ENCODE measurements around the gene TES.

The TES gene

GRCh38 chr7:116249969-116250553, 39.7 kb downstream of the TES start:
- H3K36me3 ChIP-seq (replicated peaks): no peaks in the 10 kb centered on the region
- H3K4me3 ChIP-seq: no peak overlapping the region
- in situ Hi-C loops (cut with MboI; ENCODE audit: low sequenced_read_pairs): no loop called here
- no peaks in the 10 kb centered on the region; the same call in 1 of the 2 replicates for H3K9me3 ChIP-seq
- H3K4me1 ChIP-seq: no peaks in the 10 kb centered on the region; the same call in 1 of the 2 replicates
- H3K27me3 ChIP-seq (ENCODE audit: low read depth): no peaks in the 10 kb centered on the region
- peak in 1 of 2 experiments; percentile 42 for DNase-seq (ENCODE audit: low spot score in 2 of 2)

- Histone ChIP-seq H3K9me3 (no peaks in the 10 kb centered on the region), H3K36me3 (replicated peaks) (no peaks in the 10 kb centered on the region), H3K27me3 (ENCODE audit: low read depth) (no peaks in the 10 kb centered on the region), H3K4me3 (no peak overlapping the region), H3K4me1 (no peaks in the 10 kb centered on the region; the same call in 1 of the 2 replicates)
- in situ Hi-C loops (cut with MboI; ENCODE audit: low sequenced_read_pairs): no loop called here
- no peak for DNase-seq (ENCODE audit: low spot score in 2 of 2)
Measured at GRCh38 chr7:116251675-116252074, 41.3 kb downstream of the TES start.

- DNase-seq (ENCODE audit: low spot score in 2 of 2): no peak
- H3K27me3 ChIP-seq (ENCODE audit: low read depth): no peaks in the 10 kb centered on the region
- no peaks in the 10 kb centered on the region; the same call in 1 of the 2 replicates for H3K4me1 ChIP-seq
- in situ Hi-C loops (cut with MboI; ENCODE audit: low sequenced_read_pairs): no loop called here
- H3K36me3 ChIP-seq (replicated peaks): no peaks in the 10 kb centered on the region
- no peaks in the 10 kb centered on the region for H3K9me3 ChIP-seq
- no peak overlapping the region for H3K4me3 ChIP-seq
Measured at GRCh38 chr7:116252249-116252648, 41.9 kb downstream of the TES start.

- DNase-seq (ENCODE audit: low spot score in 2 of 2): no peak
- Histone ChIP-seq H3K4me3 (no peak overlapping the region), H3K4me1 (no peaks in the 10 kb centered on the region; the same call in 1 of the 2 replicates), H3K9me3 (no peaks in the 10 kb centered on the region), H3K27me3 (ENCODE audit: low read depth) (no peaks in the 10 kb centered on the region), H3K36me3 (replicated peaks) (no peaks in the 10 kb centered on the region)
- in situ Hi-C loops (cut with MboI; ENCODE audit: low sequenced_read_pairs): no loop called here
Measured at GRCh38 chr7:116257156-116257555, 46.8 kb downstream of the TES start.

- H3K4me3 ChIP-seq: no peak overlapping the region
- H3K9me3 ChIP-seq: no peaks in the 10 kb centered on the region
- in situ Hi-C loops (cut with MboI; ENCODE audit: low sequenced_read_pairs): no loop called here
- DNase-seq (ENCODE audit: low spot score in 2 of 2): peak; percentile 52 to 53
- H3K36me3 ChIP-seq (replicated peaks): no peaks in the 10 kb centered on the region
- no peaks in the 10 kb centered on the region for H3K27me3 ChIP-seq (ENCODE audit: low read depth)
- no peaks in the 10 kb centered on the region for H3K4me1 ChIP-seq
Measured at GRCh38 chr7:116258734-116259133, 48.4 kb downstream of the TES start.

GRCh38 chr7:116259156-116259870, 49.0 kb downstream of the TES start:
- Histone ChIP-seq H3K27me3 (ENCODE audit: low read depth) (no peaks in the 10 kb centered on the region), H3K4me3 (no peak overlapping the region), H3K4me1 (no peaks in the 10 kb centered on the region), H3K36me3 (replicated peaks) (no peaks in the 10 kb centered on the region), H3K9me3 (no peaks in the 10 kb centered on the region)
- in situ Hi-C loops (cut with MboI; ENCODE audit: low sequenced_read_pairs): no loop called here
- no peak for DNase-seq (ENCODE audit: low spot score in 2 of 2)

GRCh38 chr7:116259871-116260440, 49.6 kb downstream of the TES start:
- H3K4me3 ChIP-seq: no peak overlapping the region
- in situ Hi-C loops (cut with MboI; ENCODE audit: low sequenced_read_pairs): loop anchor here (5.0 to 10.0 kb wide), 2 partner anchors 322 to 555 kb away; no protein-coding TSS in a partner anchor
- DNase-seq (ENCODE audit: low spot score in 2 of 2): no peak
- no peaks in the 10 kb centered on the region for H3K4me1 ChIP-seq
- H3K27me3 ChIP-seq (ENCODE audit: low read depth): no peaks in the 10 kb centered on the region
- no peaks in the 10 kb centered on the region for H3K36me3 ChIP-seq (replicated peaks)
- H3K9me3 ChIP-seq: no peaks in the 10 kb centered on the region

GRCh38 chr7:116261904-116262303, 51.6 kb downstream of the TES start:
- DNase-seq (ENCODE audit: low spot score in 2 of 2): no peak
- H3K9me3 ChIP-seq: no peaks in the 10 kb centered on the region
- no peaks in the 10 kb centered on the region for H3K36me3 ChIP-seq (replicated peaks)
- in situ Hi-C loops (cut with MboI; ENCODE audit: low sequenced_read_pairs): loop anchor here (5.0 to 10.0 kb wide), 2 partner anchors 320 to 553 kb away; no protein-coding TSS in a partner anchor
- H3K4me1 ChIP-seq: no peaks in the 10 kb centered on the region
- H3K4me3 ChIP-seq: no peak overlapping the region
- H3K27me3 ChIP-seq (ENCODE audit: low read depth): no peaks in the 10 kb centered on the region; the same call in 1 of the 2 replicates

GRCh38 chr7:116265881-116266280, 55.5 kb downstream of the TES start:
- H3K4me3 ChIP-seq: no peak overlapping the region
- in situ Hi-C loops (cut with MboI; ENCODE audit: low sequenced_read_pairs): loop anchor here (10.0 kb wide), 1 partner anchor 549 kb away; no protein-coding TSS in a partner anchor
- DNase-seq (ENCODE audit: low spot score in 2 of 2): no peak
- H3K4me1 ChIP-seq: no peaks in the 10 kb centered on the region
- H3K27me3 ChIP-seq (ENCODE audit: low read depth): no peaks in the 10 kb centered on the region; the same call in 1 of the 2 replicates
- no peaks in the 10 kb centered on the region for H3K36me3 ChIP-seq (replicated peaks)
- H3K9me3 ChIP-seq: no peaks in the 10 kb centered on the region

GRCh38 chr7:116269466-116269865, 59.1 kb downstream of the TES start:
- no peak for DNase-seq (ENCODE audit: low spot score in 2 of 2)
- H3K4me1 ChIP-seq: no peaks in the 10 kb centered on the region
- no peaks in the 10 kb centered on the region for H3K9me3 ChIP-seq
- H3K4me3 ChIP-seq: no peak overlapping the region
- H3K27me3 ChIP-seq (ENCODE audit: low read depth): no peaks in the 10 kb centered on the region; the same call in none of the 2 replicates
- H3K36me3 ChIP-seq (replicated peaks): no peaks in the 10 kb centered on the region
- in situ Hi-C loops (cut with MboI; ENCODE audit: low sequenced_read_pairs): loop anchor here (10.0 kb wide), 1 partner anchor 545 kb away; no protein-coding TSS in a partner anchor

- Histone ChIP-seq H3K27me3 (ENCODE audit: low read depth) (no peaks in the 10 kb centered on the region; the same call in none of the 2 replicates), H3K4me1 (no peaks in the 10 kb centered on the region), H3K4me3 (no peak overlapping the region), H3K36me3 (replicated peaks) (no peaks in the 10 kb centered on the region), H3K9me3 (no peaks in the 10 kb centered on the region)
- no peak for DNase-seq (ENCODE audit: low spot score in 2 of 2)
- in situ Hi-C loops (cut with MboI; ENCODE audit: low sequenced_read_pairs): no loop called here
Measured at GRCh38 chr7:116271161-116271913, 61.0 kb downstream of the TES start.

GRCh38 chr7:116271963-116272886, 61.9 kb downstream of the TES start:
- Histone ChIP-seq H3K4me1 (0 out of 2 replicates have a peak, but pooled peaks cover 5% of the 10 kb centered on the region), H3K27me3 (ENCODE audit: low read depth) (no peaks in the 10 kb centered on the region; the same call in 1 of the 2 replicates), H3K4me3 (no peak overlapping the region), H3K36me3 (replicated peaks) (no peaks in the 10 kb centered on the region), H3K9me3 (no peaks in the 10 kb centered on the region)
- no peak for DNase-seq (ENCODE audit: low spot score in 2 of 2)
- in situ Hi-C loops (cut with MboI; ENCODE audit: low sequenced_read_pairs): no loop called here
